ENCODE measurements around the gene BMPR1B.

BMPR1B gene

DNA sequence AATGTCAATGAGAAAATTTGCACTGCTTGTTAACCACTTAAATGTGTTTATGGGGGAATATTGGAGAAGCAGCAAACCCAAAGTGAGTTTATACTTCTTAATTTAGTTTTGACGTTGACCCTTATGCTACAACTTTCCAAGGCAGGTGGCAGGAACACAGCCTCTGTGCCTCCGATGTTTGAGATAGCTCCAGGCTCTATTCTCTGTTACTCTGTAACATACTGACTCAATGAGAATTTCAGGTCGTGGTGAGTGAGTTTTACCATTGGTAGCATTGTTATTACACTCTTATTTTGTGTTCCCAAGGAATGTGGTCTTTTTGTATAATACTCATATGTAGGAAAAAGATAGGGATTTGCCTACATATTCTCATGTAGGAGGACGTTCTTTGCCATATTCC is 210.7 kb downstream of the BMPR1B start:
- no peak for DNase-seq

DNA sequence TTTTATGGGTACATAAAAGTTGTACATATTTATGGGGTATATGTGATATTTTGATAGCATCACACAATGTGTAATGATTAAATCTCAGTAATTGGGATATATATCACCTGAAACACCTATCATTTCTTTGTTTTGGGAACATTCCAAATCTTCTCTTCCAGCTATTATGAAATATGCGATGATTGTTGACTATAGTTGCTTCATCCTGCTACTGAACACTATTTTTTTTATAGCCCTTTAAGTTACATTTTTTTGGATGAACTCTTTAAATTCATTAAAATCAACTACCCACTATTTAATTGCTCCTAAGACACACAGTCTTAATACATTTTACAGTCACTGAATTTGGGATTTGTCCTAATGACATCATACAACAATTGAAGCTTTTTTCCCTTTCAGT is 212.9 kb downstream of the BMPR1B start:
- DNase-seq: no peak

DNA sequence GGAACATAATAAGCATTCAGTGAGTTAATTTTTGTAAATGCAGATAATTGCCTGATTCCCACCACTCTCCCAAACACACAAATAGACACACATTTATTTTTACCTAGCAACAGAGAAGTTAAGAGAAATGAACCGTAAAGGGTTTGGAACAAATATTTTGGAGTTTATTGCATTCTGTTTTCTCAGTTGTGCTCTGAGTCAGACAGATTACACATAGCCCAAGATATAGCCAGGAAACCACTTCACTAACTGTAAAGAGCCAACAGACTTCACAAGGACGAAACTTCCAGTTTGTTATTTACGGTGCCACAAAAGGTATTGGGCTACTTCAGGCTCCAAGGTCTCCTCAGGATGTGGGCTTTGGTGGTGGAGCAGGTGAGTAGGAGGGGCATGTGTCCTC is 217.0 kb downstream of the BMPR1B start:
- no peak for DNase-seq

DNA sequence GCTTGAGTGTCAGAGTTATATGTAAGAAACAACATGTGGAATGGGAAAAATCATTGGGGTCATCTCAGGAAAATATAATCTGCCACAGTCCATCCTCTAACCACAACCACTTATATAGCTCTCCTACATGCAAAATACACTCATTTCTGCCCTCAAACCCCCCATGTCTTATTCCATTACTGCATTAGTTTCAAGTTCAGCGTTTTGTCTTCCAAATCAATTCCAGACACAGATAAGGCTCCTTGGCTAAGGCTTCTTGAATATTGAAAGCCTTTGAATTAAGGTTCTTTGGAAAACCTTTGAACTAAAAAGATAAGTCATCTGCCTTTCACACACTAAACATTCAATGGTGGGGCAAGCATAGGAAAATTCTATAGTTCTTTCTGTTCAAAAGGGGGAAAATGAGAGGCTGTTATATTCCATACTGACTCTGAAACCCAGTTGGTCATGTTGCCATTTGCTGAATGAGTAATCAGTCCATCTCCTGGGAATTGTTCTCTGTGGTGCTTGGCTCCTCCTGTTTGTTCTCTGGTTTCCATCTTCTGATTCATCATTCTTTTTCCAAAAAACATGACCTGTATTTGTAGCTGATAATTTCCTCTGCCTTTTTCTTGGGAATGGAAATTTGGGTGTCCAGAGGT is 218.7 kb downstream of the BMPR1B start:
- no peak for DNase-seq

DNA sequence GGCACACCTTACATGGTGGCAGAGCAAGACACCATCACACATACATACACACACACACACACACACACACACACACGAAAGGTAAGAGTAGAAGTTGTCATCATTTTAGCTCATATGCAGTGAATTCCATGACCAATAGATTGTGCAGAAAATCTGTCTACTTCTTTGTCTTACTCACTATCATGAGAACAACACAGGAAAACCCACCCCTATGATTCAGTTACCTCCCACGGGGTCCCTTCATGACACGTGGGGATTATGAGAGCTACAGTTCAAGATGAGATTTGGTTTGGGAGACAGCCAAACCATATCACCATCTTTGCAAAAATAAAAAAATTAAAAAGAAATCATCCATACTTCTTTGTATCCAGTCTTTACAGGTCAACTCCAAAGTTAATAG is 221.1 kb downstream of the BMPR1B start:
- no peak for DNase-seq

DNA sequence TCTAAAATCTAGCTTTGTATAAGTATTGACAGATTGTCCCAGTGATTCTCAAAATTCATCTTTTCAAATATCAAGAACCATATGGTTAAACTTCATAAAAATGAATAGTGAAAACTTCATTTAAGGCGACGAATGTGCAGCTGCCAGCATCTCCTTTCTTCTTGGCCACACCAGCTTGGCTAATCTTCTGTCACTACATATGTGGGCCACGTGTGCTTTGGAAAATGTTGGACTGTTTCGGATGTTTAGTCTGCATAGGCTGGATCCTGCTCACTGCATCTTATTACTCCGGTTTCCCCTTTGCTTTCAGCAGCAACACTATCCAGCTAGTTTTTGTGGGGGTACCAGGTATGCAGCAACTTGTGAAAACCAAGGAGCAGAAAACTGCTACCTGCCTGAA is 221.9 kb downstream of the BMPR1B start:
- no peak for DNase-seq

DNA sequence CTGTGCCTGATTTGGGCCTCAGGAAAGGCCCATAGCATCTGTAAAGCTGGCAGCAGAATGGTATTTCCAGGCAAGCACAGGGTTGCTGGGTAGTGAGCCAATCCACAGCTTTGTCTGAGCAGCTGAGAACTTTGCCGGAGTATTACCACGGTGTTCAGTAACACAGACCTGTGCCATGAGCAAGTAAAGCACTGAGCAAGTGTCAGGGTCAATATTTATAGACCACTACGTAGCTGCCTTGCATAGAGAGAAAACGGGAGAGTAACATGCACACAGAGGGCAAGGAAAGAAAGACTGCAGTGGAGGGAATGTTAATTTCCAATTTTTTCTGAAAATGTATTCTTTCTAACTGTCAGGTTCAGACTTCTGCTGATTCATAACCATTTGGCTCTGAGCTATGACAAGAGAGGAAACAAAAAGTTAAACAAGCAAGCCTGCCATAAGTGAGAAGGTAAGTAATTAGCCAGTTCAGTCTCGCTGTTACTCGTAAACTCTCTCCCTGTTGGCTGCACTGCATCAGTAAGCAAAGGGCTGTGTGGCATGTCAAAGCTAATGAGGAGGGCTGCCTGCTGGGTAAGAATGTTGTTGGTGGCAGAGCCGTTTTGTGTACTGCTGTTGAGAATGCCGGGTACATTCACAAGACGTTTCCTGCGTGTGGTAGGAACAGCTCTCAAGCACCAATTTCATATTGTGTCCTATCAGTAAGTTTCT is 238.1 kb downstream of the BMPR1B start:
- DNase-seq: no peak

DNA sequence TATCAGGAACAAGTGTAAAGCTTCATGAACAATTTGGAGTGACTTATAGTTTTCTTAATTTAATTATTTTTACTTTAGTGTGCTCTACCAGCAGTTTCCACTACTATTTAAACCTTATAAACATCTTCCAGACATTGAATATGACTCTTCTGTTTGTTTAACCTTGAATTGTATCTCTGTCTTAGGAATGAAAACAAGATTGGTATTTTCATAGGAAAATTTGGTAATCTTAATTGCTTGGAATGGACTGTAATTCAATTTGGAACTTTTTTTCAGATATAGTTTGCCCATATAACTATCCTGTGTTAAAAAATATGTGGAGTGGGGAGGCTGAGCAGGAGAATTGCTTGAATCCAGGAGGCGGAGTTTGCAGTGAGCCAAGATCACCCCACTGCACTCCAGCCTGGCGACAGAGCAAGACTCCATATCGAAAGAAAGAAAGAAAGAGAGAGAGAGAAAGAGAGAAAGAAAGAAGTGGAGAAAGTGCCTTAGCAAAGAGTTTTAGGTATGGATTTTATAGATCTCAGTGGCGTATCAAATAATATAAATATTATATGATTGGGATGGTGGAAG is 242.4 kb downstream of the BMPR1B start:
- no peak for DNase-seq

- DNase-seq: no peak
Observed at GRCh38 chr4:95004912-95005311, 247.2 kb downstream of the BMPR1B start.

GRCh38 chr4:95007998-95008397 is 250.2 kb downstream of the BMPR1B start:
- no peak for DNase-seq

- no peak for DNase-seq
Observed at GRCh38 chr4:95013236-95013635, 255.5 kb downstream of the BMPR1B start.

GRCh38 chr4:95014068-95014467 is 256.3 kb downstream of the BMPR1B start:
- DNase-seq: no peak

- no peak for DNase-seq
Observed at GRCh38 chr4:95017305-95018064, 259.7 kb downstream of the BMPR1B start.

- no peak for DNase-seq
Observed at GRCh38 chr4:95018785-95019184, 261.0 kb downstream of the BMPR1B start.

GRCh38 chr4:95020521-95020920 is 262.8 kb downstream of the BMPR1B start:
- DNase-seq: no peak

DNA sequence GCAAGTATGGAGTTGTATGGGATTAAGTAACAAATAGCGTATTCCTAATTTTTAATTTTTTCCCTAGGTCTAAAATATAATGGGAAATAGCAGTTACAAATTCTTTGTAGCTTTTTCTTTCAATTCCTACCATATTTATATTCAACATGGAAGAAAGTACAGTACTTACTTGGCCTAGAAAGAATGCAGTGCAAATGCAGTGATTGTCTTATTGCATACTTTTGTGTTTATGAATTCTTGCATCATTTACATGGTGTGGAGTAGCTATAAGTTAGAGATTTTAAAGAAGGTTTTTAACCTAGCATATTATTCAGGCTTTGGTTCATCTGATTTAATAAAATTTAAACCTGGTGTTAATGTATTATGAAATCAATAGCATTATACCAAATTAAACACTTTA is 263.3 kb downstream of the BMPR1B start:
- no peak for DNase-seq

DNA sequence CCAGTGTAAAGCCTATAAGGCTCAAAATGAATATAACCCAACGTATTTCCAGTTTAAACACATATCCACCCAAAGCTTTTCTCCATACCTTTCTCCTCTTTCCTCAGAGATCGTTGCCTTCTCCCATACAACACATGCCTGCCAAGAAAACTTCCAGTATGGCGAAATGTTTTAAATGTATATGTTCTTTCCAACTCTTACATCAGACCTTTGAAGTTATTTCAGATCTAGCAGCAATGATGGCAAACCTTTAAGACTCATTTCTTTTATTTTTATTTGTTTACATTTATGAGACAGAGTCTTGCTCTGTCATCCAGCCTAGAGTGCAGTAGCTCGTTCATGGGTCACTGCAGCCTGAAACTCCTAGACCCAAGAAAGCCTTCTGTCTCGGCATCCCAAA is 265.4 kb downstream of the BMPR1B start:
- DNase-seq: no peak

DNA sequence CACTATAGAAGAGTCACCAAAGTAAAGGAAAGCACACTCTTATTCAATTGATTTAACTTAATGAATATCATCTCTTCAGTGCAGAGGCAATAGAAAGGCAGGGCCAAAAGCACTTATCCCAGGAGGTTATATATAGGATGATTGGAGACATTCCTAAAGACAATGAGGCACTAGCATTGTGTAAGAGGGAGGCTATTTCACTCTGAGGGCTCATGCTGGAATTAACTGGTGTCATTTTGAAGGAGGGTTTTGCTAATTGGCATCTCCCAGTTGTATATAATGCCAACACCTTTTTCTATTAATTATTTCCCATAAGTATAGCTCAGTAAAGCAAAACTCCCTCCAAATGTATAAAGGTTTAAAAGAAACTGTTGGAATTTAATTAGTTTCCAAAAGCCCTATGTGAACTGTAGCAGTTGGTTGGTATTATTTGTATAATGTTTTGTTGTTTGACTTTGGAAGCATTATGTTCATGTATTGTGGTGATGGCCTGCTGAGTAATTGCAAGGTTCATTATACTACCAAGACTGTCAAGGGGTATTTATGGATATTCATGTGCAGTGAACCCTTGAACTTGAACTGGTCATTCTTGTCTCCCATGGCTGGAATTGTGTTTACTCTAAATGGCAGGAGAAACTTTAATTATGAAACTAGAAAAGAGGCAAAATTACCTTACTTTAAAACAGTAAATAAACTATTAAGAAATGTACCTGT is 270.3 kb downstream of the BMPR1B start:
- DNase-seq: no peak

GRCh38 chr4:95038791-95039190 is 281.0 kb downstream of the BMPR1B start:
- DNase-seq: no peak

DNA sequence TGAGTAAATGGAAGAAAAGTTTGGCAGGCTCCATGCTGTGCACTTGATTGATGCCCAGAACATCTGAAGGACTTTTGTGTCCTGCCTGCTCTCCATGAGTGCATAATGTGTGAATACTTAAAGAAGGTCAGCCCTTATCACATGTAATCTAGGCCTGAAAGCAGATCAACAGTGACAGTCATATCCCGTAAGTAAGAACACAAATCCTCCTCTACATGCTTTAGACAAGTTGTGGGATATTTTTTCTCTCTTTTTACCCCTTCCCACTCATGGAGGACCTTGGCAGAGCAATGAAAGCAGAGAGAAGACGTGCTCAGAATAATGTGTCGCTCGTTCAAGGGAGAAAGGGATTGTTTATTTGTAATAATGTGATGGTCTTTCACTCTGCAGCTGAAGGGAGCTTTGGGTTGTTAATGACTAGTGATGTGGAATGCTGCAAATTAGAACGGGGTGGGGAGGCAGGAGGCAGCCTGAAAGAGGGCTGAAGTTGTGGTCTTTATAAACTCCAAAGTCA is 286.6 kb downstream of the BMPR1B start:
- DNase-seq: no peak

GRCh38 chr4:95045429-95045828 is 287.7 kb downstream of the BMPR1B start:
- no peak for DNase-seq

- DNase-seq: no peak
Observed at GRCh38 chr4:95048296-95048695, 290.5 kb downstream of the BMPR1B start.
